Activated T-cell treated with anti-CD3 and anti-CD28 coated beads for 4 hours (primary cell): ENCODE results near the gene MAP10.

Source experiments
- DNase-seq: peaks from one replicate; pipeline ENCODE4 v3.0.0-alpha.2; 2020

MAP10 gene

GRCh38 chr1:232806186-232806510 is 932 bp downstream of the MAP10 start:
- DNase-seq = no peak

- DNase-seq = no peak
These were observed 5.6 kb downstream of the MAP10 start for GRCh38 chr1:232810856-232811255.

- no peak for DNase-seq
These were observed 7.3 kb downstream of the MAP10 start for GRCh38 chr1:232812560-232812959.

- no peak for DNase-seq
These were observed 7.9 kb downstream of the MAP10 start for GRCh38 chr1:232813097-232813496.

GRCh38 chr1:232813760-232814159 is 8.5 kb downstream of the MAP10 start:
- DNase-seq = no peak

- DNase-seq = no peak
These were observed 11.1 kb downstream of the MAP10 start for GRCh38 chr1:232816324-232816723.

GRCh38 chr1:232818040-232818439 is 12.8 kb downstream of the MAP10 start:
- DNase-seq = no peak

- no peak for DNase-seq
These were observed 15.2 kb downstream of the MAP10 start for GRCh38 chr1:232820431-232820830.

GRCh38 chr1:232822530-232822929 is 17.3 kb downstream of the MAP10 start:
- no peak for DNase-seq

- no peak for DNase-seq
These were observed 21.1 kb downstream of the MAP10 start for GRCh38 chr1:232826318-232826717.

- no peak for DNase-seq
These were observed 25.4 kb downstream of the MAP10 start for GRCh38 chr1:232830661-232831060.

- no peak for DNase-seq
These were observed 26.7 kb downstream of the MAP10 start for GRCh38 chr1:232831895-232832294.

GRCh38 chr1:232834066-232834465 is 28.9 kb downstream of the MAP10 start:
- DNase-seq = no peak

- no peak for DNase-seq
These were observed 29.9 kb downstream of the MAP10 start for GRCh38 chr1:232835166-232835565.

GRCh38 chr1:232837087-232837486 is 31.9 kb downstream of the MAP10 start:
- DNase-seq = no peak

GRCh38 chr1:232841823-232842565 is 36.8 kb downstream of the MAP10 start:
- no peak for DNase-seq

GRCh38 chr1:232844791-232845190 is 39.6 kb downstream of the MAP10 start:
- no peak for DNase-seq

GRCh38 chr1:232845406-232845955 is 40.3 kb downstream of the MAP10 start:
- DNase-seq = no peak

- DNase-seq = no peak
These were observed 46.3 kb downstream of the MAP10 start for GRCh38 chr1:232851532-232851931.

- no peak for DNase-seq
These were observed 49.0 kb downstream of the MAP10 start for GRCh38 chr1:232853994-232854797.

- DNase-seq = no peak
These were observed 49.6 kb downstream of the MAP10 start for GRCh38 chr1:232854798-232855159.

GRCh38 chr1:232856541-232856940 is 51.3 kb downstream of the MAP10 start:
- no peak for DNase-seq
